ENCODE data around the gene GIT2.
A peak's percentile ranks its signal among the peaks of the same experiment; 100 is the strongest.
"Not testable (repeated sequence)": the region's sequence is repeated elsewhere in the genome, so short reads cannot be mapped to it uniquely, and the experiment has no call there.

GIT2 gene

DNA sequence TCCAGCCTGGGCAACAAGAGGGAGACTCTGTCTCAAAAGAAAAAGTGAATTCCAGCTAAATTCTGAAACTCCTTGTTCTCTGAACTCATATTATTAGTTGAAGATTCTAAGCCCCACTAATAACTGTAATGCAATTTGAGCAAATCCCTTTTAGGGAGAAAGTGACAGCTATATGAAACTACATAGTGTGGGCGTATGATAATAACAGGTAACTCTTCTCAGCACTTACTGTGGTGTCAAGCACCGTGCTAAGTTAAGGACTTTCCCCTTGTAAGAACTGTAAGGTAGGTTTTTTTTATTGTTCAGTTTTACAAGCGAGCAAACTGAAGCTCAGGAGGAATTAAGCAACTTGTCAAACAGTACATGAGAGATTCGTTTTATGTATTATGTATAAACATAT lies 8.4 kb upstream of the GIT2 start:
- DNase-seq (ENCODE audit: low read depth): no peak

DNA sequence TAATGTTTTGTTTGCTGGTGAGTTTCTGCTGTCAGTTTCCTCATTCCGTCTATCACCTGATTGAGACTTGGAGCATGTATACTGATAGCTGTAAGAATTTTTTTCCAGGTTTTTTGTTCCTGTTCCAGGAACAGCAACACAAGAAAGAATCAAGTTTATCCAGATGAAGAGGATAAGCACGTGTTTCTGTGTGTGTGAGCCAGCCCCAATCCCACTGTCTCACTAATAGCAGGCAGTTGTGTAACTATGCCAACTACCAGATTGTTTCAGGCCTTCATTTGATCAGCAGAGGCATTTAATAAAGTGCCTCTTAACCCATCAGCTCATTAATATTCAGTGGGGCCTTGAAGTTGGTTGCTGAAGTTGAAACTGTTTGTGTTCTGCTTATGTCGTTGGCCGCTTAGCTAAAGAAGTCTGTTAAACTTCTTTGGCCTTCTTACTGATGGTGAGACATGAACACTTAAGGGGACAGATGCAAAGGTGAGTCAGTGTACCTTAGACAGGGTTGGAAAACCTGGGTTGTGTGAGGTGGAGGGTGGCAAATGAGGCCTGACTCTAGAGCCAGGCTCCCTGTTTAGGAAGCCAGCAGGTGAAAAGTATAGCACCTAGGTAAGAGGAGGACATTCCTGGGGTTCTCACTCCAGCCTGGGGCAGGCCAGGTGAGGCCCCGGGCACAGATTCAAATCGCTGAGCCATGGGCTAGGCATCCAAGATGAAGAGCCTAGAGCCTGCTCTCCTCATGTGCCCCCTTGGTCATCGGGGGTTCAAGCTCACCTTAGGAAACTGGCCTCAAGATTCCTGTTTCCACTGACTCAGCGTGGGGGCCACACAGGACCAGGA lies 6.7 kb upstream of the GIT2 start:
- DNase-seq (ENCODE audit: low read depth): no peak

DNA sequence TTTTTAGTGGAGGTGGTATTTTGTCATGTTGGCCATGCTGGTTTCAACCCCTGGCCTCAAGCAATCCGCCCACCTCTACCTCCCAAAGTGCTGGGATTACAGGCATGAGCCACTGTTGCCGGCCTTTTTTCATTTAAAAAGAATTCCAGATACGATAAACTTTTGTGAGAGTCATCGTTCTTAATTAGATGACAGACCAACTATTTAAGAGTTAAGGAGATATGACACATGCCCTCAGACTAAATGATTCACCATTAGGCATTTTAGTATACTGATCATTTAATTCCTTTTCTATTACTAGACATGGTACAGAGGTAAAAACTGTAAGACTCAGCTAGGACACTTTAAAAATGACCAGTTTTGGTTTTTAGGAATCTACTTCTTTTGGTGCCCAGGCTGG lies 5.4 kb upstream of the GIT2 start:
- DNase-seq (ENCODE audit: low read depth): no peak

DNA sequence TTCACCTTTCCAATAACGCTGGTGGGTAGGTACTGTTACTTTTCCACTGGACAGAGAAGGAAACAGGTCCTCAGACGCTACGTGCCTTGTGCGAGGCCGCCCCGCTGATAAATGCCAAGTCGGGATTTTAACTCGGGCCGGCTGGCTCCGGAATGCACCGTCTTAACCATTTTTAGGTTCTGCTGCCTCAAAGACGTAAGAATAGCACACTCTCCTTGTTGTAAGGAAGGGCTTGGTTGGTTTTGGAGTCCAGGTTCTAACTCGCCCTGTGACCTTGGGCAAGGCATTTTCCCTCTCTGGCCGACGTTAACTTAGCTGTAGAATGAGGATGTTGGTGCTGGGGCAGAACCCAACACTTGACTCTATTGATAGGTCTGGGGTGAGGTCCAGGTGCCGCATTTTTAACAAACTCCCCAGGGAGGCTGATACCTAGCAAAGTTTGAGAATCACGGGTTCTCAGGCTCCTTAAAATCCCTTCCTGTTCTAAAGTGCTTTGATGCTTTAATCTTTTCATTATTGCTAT lies 3.9 kb upstream of the GIT2 start:
- DNase-seq (ENCODE audit: low read depth): no peak

DNA sequence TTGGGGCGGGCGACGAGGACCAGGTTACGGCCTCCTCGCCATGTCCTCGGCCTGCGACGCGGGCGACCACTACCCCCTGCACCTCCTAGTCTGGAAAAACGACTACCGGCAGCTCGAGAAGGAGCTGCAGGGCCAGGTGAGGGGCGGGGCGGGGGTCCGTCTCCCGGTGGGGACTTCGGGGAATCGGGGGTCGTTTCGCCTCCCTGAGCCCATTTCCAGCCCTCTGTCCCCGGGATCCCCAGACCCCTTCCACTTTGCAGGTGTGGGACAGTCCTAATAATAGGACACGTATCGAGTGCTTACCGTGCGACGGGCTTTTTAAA lies 3.4 kb upstream of the GIT2 start:
- DNase-seq (ENCODE audit: low read depth): no peak

DNA sequence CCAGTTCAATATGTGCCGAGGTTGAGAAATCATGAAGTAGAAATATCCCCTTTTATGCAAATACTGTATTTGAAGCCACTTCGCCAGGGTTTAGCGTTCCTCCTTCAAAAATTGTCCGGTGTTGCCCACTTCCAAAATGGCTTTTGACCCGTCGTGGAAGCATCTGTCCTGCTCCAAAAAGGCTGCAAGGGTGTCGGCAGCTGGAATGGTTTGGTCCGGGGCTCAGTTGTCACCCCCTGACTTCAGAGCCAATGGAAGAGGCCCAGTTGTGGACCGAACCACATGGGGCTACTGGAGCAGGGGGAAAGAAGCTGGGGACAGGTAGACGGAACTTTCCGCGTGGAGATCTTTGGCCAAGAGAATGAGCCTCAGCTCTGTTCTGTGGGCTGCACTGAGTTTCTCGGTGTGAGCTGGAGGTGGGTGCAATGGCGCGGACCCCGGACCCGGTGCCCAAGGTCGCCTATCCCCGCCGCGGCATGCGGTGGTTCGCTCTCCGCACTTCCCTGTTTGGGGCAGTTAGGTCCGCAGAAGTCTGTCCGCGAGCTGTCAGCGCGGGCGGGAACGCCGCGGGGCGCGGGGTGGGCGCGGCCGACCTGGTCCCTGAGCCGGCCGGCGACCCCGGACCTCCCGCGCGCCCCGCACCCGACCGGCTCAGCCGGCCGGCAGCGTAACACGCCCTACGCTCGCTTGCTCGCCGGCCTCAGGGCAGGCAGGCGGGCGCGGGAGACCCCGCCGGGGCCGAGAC lies 2.9 kb upstream of the GIT2 start, which contains the start of gene ANKRD13A:
Gene ANKRD13A, plus strand, starts transcription at position 527 of the 745 bp plus-strand sequence. CDS start 259 bp downstream, outside the sequence.
- peak; percentile 83 for DNase-seq (ENCODE audit: low read depth)

DNA sequence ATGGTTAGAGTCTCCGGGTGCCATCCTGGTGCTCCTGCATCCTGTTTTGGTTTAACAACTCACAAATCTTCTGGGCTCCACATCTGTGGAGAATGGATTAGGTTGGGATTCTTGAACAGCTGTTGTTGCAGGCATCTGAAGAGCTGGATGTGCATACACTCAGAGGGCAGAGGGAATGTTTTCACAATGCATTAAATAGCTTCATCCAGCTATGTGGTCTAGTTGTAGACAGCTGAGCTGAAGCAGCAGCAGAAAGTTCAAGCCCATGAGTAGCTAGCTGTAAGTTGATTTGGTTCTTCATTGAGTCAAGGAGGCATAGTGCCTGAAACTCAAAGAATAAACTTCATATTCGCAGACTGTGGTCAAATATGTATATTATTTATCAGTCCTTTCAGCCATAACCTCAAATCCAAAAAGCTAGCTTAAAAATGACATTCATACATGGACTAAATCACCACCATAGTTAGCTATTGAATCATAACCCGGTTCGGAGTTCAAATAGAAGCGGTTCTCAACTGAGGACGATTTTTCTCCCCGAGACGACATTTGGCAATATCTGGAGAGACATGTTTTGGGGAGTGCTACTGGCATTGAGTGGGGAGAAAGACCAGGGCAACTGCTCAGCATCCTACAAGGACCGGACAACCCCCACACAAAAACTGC lies 2.2 kb upstream of the GIT2 start:
- no peak for DNase-seq (ENCODE audit: low read depth)

DNA sequence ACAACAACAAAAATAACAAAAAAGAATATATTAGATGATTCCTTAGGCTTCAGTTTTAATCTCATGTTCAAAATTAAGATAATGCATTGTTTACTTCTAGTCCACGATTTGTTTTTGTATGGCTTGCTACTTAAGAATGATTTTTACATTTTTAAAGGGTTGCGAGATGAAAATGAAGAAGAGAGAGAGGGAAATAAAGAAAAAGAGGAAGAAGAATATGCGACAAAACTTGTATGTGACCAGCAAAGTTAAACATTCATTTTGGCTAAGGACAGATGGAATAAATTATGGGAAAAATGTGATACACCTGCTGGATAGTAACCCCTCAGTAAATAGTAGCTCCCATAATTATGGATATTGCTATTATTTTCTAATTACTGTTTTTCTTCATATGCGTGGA lies 1.2 kb upstream of the GIT2 start:
- DNase-seq (ENCODE audit: low read depth): no peak

DNA sequence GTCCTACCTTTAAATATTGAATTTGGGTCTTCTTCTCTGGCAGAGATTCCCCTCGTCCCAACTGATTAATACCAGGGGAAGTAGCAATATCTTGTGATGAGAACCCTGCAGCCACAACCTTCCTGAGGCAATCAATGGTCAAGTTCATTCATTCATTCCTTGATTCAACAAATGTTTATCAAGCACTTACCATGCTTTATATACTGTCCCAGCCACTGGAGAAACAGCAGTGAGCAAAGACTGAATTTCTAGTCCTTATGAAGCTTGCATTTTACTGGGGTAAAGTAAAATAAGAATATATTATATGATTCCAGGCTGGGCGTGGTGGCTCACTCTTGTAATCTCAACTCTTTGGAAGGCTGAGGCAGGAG lies 300 bp upstream of the GIT2 start:
- no peak for DNase-seq (ENCODE audit: low read depth)

DNA sequence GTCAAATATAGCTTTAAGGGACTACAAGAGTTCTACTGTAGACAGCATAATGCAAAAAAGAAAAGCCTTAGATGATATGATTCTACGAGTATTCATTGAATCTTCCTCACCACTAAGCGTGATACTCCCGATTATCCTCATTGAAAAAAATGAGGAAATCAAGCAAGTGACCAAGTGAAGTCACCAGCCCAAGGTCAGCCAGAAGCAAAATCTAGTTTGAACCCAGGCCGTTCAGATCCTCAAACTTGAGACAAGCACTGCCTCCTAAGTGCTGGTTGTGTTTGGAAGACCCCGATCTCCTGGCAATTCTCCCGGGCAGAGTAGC lies 845 bp downstream of the GIT2 start:
- DNase-seq (ENCODE audit: low read depth): no peak

DNA sequence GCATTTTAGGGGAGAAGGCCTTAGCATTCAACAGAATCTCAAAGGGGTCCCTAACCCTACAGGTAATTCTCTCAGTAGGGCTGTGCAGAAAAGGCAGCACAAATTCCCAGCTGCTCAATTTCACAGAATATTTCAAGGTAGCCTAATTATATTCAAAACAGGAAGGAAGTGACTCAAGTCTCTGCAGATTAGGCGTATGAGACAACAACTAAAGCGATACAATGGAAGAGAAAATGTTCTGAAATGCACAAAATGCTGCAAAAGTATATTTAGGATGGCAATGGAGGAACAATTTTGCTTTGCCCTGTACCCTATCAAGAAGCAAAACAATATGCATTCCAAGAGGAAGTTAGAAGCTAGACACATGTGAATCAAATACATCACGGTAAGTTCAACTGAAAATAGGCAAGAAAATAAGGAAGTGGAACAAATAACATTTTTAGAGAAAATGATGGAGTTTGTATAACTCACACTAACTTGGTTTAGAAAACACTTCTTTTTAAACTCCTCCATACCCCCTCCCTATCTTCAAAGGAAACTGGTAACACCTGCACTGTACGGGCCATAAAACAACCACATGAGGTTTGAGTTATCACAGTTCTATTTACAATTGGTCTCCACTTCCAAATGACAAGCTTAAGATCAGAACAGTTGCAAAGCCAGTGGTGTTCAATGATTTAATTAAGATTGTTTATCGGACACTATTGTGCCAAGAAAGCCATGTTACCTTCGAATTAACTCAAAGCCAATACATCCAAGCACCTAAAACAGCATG lies 1.6 kb downstream of the GIT2 start:
- no peak for DNase-seq (ENCODE audit: low read depth)

DNA sequence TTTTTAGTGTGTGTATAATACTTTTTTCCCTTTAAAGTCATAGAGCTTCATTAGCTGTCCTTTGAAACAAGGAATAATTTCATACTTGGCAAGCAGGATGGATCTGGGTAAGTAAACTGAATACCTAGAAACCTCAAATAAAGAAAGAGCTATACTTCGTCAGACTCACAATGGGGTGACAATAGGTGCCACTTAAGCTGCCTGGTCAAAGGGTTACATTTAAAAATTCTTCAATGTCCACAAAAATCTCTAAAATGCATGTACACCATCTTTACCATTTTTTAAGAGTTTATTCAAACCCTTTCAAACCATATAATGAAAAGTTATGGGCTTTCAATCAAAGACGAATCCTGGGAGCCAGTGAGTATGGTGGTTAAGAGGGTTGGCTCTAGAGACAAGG lies 3.1 kb downstream of the GIT2 start:
- DNase-seq (ENCODE audit: low read depth): no peak

DNA sequence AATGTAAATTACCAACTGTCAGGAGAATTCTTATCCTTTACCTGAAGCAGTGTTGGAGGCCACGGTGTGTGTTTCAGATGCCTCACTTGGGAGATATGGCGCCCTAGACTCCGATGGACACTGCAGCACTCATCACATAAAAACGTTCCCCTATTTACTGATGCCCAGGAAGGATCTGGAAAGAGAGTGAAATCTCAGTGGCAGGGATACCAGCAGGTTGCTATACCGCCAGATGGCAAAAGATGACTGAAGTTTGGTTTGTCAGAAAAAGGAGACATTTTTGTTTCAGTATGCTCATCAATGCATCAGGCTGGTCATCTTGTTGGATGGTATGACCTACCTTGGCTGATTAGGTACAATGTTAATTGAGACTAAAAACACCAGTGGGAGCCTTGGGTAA lies 4.6 kb downstream of the GIT2 start:
- no peak for DNase-seq (ENCODE audit: low read depth)

DNA sequence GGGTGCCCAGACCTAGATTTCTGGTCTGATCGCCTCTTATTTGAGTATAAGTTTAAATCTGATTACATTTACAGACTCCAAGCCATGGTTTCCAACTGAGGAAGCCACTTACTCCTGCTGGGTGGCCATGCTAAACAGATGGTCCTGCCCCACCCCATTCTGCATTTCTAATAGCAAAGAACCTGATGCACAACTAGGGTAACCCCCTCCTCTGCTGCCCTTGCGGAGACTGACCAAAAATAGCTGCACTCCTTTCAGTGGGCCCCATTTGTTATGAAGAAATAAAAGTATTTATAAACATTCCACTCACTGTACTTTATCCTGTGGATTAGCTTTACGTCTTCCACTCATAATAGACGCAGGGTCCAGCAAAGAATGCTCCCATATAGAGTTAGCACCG lies 6.8 kb downstream of the GIT2 start:
- DNase-seq (ENCODE audit: low read depth): no peak

DNA sequence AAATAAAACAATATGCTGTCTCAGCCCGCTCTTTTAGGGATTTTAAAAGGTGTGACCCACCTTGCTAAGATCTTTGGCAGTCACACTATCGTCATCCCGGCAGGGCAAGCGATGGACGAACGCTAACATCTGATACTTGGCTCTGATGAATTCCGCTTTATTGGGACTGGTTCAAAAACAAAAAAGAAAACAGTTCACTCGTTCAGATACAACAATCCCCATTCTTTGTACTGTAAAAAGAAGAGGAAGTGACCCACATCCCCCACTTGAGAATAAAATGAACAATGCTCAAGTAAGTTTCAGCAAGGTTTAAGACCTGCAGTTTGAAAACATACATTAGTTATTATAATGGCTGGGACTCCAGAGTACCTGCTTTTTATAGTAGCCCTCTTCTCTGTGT lies 7.3 kb downstream of the GIT2 start:
- no peak for DNase-seq (ENCODE audit: low read depth)

DNA sequence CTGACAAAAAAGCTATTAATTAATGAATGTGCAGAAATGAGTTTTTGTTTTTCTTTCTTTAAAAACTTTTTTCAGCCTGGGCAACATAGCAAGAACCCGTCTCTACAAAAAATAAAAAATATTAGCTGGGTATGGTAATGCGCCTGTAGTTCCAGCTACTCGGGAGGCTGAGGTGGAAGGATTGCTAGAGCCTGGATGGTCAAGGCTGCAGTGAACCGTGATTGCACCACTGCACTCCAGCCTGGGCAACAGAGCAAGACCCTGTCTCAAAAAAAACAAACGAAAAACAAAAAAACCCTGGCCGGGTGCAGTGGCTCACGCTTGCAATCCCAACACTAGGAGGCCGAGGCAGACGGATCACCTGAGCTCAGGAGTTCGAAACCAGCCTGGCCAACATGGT lies 7.9 kb downstream of the GIT2 start:
- no peak for DNase-seq (ENCODE audit: low read depth)

DNA sequence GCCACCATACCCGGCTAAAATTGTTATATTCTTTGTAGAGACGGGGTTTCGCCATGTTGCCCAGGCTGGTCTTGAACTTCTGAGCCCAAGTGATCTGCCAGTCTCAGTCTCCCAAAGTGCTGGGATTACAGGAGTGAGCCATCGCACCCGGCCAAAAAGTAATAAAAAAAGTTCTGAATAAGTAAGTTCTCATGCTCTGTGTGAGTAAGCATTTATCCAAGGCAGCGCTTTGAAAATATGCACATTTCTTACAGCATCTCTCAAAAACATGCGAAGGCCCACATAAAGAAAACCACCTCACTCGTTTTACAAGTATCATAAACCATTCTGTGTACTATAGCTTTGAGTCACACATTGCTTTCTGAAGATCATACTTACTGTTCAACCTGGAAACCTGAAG lies 8.6 kb downstream of the GIT2 start:
- no peak for DNase-seq (ENCODE audit: low read depth)

DNA sequence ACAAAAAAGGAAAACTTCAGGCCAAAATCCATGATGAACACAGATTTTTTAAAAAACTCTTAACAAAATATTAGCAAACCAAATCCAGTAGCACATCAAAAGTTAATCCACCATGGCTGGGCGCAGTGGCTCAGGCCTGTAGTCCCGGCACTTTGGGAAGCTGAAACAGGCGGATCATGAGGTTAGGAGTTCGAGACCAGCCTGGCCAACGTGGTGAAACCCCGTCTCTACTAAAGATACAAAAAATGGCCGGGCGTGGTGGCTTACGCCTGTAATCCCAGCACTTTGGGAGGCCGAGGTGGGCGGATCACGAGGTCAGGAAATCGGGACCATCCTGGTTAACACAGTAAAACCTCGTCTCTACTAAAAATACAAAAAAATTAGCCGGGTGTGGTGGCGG lies 9.9 kb downstream of the GIT2 start:
- DNase-seq (ENCODE audit: low read depth): not testable (repeated sequence)

DNA sequence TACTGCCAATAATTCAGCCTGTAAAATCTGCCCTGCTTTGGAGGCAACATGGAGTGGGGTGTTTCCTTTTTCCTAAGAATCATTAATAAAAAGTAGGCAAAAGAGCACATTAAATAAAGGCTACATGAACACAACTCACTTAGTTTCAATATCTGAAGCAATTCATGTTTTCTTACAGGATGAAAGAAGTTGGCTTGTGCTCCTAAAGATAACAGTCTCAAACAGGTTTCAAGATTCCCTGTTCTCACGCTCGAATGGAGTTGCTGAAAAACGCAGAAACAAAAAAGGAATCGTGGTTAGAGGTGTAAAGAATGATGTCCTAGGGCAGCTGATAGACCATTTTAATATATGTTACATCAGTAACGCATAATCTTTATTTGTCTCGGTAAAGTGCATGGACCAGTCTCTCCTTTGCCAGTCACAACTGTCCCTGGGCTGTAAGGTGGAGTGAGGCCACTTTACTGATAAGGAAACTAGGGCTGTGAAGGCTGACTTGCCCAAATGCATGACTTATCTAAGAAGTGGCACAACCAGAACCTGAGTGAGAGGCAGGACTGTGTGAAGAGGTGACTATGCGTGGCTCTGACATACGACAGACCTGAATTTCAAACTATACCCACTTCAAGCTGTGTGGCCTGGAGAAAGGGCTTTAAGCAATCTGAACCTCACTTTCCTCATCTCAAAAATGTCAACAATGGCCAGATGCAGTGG lies 12.6 kb downstream of the GIT2 start:
- no peak for DNase-seq (ENCODE audit: low read depth)

DNA sequence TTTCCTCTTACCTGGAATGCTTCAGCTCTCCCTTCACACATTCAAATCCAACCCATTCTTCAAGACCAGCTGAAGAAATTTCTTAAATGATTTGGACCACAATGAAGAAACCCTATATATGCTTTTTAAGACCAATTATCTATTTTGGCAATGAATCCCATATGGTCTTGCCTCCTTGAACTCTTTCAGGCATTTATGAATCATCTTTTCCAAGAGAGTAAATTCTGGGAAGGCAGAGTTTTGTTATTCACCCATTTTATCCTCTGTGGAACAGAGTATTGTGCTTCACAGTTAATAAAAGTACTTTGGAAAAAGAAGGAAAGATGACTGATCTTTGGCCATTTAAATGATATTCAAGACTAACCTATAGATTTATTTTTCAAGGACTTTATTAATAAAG lies 14.0 kb downstream of the GIT2 start:
- no peak for DNase-seq (ENCODE audit: low read depth)

DNA sequence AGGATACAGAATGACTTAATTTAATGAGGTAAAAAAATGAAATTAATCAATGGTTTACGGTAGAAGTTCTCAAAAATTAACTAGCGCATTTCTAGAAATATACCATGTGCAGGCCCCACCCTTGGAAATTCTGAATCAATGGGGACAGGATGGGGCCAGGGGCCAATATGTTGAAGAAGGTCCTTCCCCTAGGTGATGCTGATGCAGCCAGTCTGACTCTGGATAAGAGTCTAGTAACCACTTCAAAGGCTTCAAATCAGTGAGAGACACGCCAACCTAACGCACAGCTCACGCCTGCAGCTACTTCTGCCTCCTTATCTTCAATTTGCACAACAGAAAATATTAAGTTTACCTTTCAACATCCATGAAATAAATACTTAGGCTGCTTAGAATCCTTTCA lies 14.9 kb downstream of the GIT2 start:
- peak; percentile 64 for DNase-seq (ENCODE audit: low read depth)

DNA sequence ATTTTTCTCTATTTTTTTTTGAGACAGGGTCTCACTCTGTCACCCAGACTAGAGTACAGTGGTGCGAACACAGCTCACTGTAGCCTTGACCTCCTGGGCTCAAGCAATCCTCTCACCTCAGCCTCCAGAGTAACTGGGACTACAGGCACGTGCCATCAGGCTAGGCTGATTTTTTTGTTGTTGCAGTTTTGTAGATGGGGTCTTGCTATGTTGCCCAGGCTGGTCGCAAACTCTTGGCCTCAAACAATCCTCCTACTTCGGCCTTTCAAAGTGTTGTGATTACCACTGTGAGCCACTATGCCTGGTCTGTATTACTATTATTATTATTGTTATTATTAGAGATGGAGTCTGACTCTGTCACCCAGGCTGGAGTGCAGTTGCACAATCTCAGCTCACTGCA lies 23.3 kb downstream of the GIT2 start:
- no peak for DNase-seq (ENCODE audit: low read depth)

All from activated T-cell treated with anti-CD3 and anti-CD28 coated beads for 24 hours (primary cell).